ENCODE measurements around the gene PLPP6.

DNA sequence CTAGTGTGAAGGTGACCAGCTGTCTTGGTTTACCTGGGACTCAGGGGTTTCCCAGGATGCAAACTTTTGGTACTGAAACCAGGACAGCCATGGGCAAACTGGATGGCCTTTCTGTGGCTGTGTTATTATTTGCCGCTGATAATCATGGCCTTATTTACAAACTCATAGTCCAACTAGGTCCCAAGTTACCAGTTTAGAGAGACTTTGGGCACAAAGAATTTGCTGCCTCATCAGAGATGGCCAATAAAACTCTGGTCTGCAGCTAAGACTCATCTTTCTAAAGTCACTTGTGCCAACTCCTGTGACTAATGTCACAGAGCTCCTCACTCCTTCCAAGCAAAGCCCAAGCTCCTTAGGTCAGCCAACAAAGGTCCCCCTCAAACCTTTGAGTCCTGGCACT lies 47.5 kb upstream of the PLPP6 start:
- TF ChIP-seq EZH2 (IDR thresholded peaks at IDR 0.05; ENCODE audit: borderline replicate concordance, low read depth, low read length, severe bottlenecking) (no peak), POLR2A (IDR thresholded peaks at IDR 0.05; ENCODE audit: low read depth, low read length) (no peak), POLR2AphosphoS5 (IDR thresholded peaks at IDR 0.05; ENCODE audit: insufficient read depth, low read depth, low read length) (no peak), FOS (IDR thresholded peaks at IDR 0.05; ENCODE audit: borderline replicate concordance, insufficient read depth, low read length) (no peak), JUN (IDR thresholded peaks at IDR 0.05; ENCODE audit: borderline replicate concordance, insufficient read depth, insufficient read length, low read depth) (no peak), GATA2 (IDR thresholded peaks at IDR 0.05; ENCODE audit: insufficient read depth, insufficient read length, low read depth, low read length) (no peak), MYC (IDR thresholded peaks at IDR 0.05; ENCODE audit: low read depth, low read length) (no peak)
- TF ChIP-seq, protein P1, sequence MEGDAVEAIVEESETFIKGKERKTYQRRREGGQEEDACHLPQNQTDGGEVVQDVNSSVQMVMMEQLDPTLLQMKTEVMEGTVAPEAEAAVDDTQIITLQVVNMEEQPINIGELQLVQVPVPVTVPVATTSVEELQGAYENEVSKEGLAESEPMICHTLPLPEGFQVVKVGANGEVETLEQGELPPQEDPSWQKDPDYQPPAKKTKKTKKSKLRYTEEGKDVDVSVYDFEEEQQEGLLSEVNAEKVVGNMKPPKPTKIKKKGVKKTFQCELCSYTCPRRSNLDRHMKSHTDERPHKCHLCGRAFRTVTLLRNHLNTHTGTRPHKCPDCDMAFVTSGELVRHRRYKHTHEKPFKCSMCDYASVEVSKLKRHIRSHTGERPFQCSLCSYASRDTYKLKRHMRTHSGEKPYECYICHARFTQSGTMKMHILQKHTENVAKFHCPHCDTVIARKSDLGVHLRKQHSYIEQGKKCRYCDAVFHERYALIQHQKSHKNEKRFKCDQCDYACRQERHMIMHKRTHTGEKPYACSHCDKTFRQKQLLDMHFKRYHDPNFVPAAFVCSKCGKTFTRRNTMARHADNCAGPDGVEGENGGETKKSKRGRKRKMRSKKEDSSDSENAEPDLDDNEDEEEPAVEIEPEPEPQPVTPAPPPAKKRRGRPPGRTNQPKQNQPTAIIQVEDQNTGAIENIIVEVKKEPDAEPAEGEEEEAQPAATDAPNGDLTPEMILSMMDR (IDR thresholded peaks at IDR 0.05; ENCODE audit: extremely low read depth in 1 of 2, insufficient read depth in 1 of 2, low read depth in 1 of 2, low read length in 2 of 2), result no peak
- TF ChIP-seq, protein P2, sequence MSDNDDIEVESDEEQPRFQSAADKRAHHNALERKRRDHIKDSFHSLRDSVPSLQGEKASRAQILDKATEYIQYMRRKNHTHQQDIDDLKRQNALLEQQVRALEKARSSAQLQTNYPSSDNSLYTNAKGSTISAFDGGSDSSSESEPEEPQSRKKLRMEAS (IDR thresholded peaks at IDR 0.05; ENCODE audit: insufficient read depth, insufficient read length), result no peak
